K562 (cell line): ENCODE data around the gene LSM4.

Experiments
- BCL6 ChIP-seq: fragments of 250-450 bp; sonication (Bioruptor Pico); IDR thresholded peaks from 2 replicates; pipeline ENCODE4 v1.4.0; 2020
- BRCA1 ChIP-seq, 2 experiments: fragments of 450-650 bp in 1 of 2; sonication (generic) in 1 of 2; formaldehyde crosslinking in 1 of 2; IDR thresholded peaks; 2 replicates each; pipeline versions ENCODE4 v1.5.0 to v1.6.1; 2017 to 2020; ENCODE audit warnings: mild to moderate bottlenecking in 1 of 2, missing genetic modification reagents in 1 of 2
- CTBP1 ChIP-seq: fragments of 450-650 bp; IDR thresholded peaks from 2 replicates; pipeline ENCODE4 v1.6.1; 2016; ENCODE audit warnings: borderline replicate concordance
- EP300 ChIP-seq: IDR thresholded peaks from 2 replicates; pipeline ENCODE4 v1.6.1; 2012; ENCODE audit warnings: low read length, improper control_type of control experiment
- EZH2 ChIP-seq: IDR thresholded peaks from 2 replicates; pipeline ENCODE4 v1.6.1; 2012; ENCODE audit warnings: low read depth, mild to moderate bottlenecking, inconsistent platforms, low read length, borderline replicate concordance
- NR2C1 ChIP-seq, 2 experiments: fragments of 450-650 bp; IDR thresholded peaks; 2 replicates each; pipeline ENCODE4 v1.6.1; 2017; ENCODE audit warnings: mild to moderate bottlenecking in 2 of 2, antibody characterized with exemption in 1 of 2, inconsistent platforms in 1 of 2, missing compliant biosample characterization in 1 of 2, missing genetic modification characterization in 1 of 2
- SP2 ChIP-seq: IDR thresholded peaks from 2 replicates; pipeline ENCODE4 v1.6.1; 2011; ENCODE audit warnings: mild to moderate bottlenecking, low read depth, low read length, moderate library complexity; ENCODE audit not compliant: poor library complexity, severe bottlenecking; ENCODE audit errors: extremely low read depth
- YBX1 ChIP-seq: fragments of 450-650 bp; IDR thresholded peaks from 2 replicates; pipeline ENCODE4 v1.7.1; 2016; ENCODE audit warnings: mild to moderate bottlenecking
- TF ChIP-seq, protein P1 (sequence below), 3 experiments: IDR thresholded peaks in 2 of 3; conservative IDR thresholded peaks in 1 of 3; 2 replicates each; pipeline ENCODE4 v1.5.1; 2011 to 2012; ENCODE audit warnings: low read length in 3 of 3, mild to moderate bottlenecking in 3 of 3, control low read depth in 2 of 3, improper control_type of control experiment in 1 of 3, inconsistent platforms in 1 of 3, low read depth in 1 of 3, mixed read lengths in 1 of 3, moderate library complexity in 1 of 3; ENCODE audit not compliant: insufficient read depth in 2 of 3
- TF ChIP-seq, protein P2 (sequence below): sonication (generic); formaldehyde crosslinking; IDR thresholded peaks from 2 replicates; pipeline ENCODE4 v1.8.1; 2023; ENCODE audit warnings: mild to moderate bottlenecking, missing genetic modification reagents
- TF ChIP-seq, protein P3 (sequence below): sonication (generic); formaldehyde crosslinking; IDR thresholded peaks from 2 replicates; pipeline ENCODE4 v1.9.0; 2022; ENCODE audit warnings: mild to moderate bottlenecking, missing genetic modification reagents
- TF ChIP-seq, protein P4 (sequence below): sonication (generic); formaldehyde crosslinking; IDR thresholded peaks from 2 replicates; pipeline ENCODE4 v1.8.1; 2023; ENCODE audit warnings: mild to moderate bottlenecking, missing genetic modification reagents
- TF ChIP-seq, protein P5 (sequence below): fragments of 450-650 bp; formaldehyde crosslinking; IDR thresholded peaks from 2 replicates; pipeline ENCODE4 v1.4.0; 2022; ENCODE audit warnings: missing genetic modification characterization
- TF ChIP-seq, protein P6 (sequence below): fragments of 250-450 bp; sonication (Bioruptor Pico); IDR thresholded peaks from 2 replicates; pipeline ENCODE4 v1.8.0; 2021; ENCODE audit warnings: borderline replicate concordance, mild to moderate bottlenecking, moderate library complexity; ENCODE audit not compliant: poor library complexity, severe bottlenecking

DNA sequence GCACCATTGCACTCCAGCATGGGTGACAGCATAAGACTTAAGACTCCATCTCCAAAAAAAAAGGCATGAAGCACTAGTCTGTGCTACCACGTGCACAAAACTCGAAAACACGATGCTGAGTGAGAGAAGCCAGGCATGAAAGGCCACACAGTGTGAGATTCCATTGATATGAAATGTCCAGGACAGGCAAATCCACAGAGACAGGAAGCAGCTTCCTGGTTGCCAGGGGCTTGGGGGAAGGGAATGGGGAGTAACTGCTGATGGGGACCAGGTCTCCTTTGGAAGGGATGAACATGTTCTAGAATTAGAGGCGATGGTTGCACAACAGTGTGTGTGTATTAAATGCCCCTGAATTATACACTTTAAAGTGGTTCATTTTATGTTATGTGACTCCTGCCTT lies 25.6 kb downstream of the LSM4 start:
- TF ChIP-seq BRCA1 (IDR thresholded peaks at IDR 0.05) (no peak), BRCA1 (CRISPR knock-in tag; IDR thresholded peaks at IDR 0.05) (no peak), BCL6 (CRISPR knock-in tag) (no peak), NR2C1 (IDR thresholded peaks at IDR 0.05) (no peak), NR2C1 (tag; IDR thresholded peaks at IDR 0.05) (no peak), YBX1 (no peak), EZH2 (no peak), EP300 (no peak), SP2 (no peak), CTBP1 (no peak)
- TF ChIP-seq, protein P1, sequence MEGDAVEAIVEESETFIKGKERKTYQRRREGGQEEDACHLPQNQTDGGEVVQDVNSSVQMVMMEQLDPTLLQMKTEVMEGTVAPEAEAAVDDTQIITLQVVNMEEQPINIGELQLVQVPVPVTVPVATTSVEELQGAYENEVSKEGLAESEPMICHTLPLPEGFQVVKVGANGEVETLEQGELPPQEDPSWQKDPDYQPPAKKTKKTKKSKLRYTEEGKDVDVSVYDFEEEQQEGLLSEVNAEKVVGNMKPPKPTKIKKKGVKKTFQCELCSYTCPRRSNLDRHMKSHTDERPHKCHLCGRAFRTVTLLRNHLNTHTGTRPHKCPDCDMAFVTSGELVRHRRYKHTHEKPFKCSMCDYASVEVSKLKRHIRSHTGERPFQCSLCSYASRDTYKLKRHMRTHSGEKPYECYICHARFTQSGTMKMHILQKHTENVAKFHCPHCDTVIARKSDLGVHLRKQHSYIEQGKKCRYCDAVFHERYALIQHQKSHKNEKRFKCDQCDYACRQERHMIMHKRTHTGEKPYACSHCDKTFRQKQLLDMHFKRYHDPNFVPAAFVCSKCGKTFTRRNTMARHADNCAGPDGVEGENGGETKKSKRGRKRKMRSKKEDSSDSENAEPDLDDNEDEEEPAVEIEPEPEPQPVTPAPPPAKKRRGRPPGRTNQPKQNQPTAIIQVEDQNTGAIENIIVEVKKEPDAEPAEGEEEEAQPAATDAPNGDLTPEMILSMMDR (IDR thresholded peaks at IDR 0.05 in 2 of 3, conservative IDR thresholded peaks at IDR 0.05 in 1 of 3; ENCODE audit: insufficient read depth in 2 of 3, low read depth in 1 of 3, low read length in 3 of 3), result no peak
- TF ChIP-seq, protein P2, sequence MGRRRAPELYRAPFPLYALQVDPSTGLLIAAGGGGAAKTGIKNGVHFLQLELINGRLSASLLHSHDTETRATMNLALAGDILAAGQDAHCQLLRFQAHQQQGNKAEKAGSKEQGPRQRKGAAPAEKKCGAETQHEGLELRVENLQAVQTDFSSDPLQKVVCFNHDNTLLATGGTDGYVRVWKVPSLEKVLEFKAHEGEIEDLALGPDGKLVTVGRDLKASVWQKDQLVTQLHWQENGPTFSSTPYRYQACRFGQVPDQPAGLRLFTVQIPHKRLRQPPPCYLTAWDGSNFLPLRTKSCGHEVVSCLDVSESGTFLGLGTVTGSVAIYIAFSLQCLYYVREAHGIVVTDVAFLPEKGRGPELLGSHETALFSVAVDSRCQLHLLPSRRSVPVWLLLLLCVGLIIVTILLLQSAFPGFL, result no peak
- TF ChIP-seq, protein P3, sequence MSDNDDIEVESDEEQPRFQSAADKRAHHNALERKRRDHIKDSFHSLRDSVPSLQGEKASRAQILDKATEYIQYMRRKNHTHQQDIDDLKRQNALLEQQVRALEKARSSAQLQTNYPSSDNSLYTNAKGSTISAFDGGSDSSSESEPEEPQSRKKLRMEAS (CRISPR knock-in tag), result no peak
- TF ChIP-seq, protein P4, sequence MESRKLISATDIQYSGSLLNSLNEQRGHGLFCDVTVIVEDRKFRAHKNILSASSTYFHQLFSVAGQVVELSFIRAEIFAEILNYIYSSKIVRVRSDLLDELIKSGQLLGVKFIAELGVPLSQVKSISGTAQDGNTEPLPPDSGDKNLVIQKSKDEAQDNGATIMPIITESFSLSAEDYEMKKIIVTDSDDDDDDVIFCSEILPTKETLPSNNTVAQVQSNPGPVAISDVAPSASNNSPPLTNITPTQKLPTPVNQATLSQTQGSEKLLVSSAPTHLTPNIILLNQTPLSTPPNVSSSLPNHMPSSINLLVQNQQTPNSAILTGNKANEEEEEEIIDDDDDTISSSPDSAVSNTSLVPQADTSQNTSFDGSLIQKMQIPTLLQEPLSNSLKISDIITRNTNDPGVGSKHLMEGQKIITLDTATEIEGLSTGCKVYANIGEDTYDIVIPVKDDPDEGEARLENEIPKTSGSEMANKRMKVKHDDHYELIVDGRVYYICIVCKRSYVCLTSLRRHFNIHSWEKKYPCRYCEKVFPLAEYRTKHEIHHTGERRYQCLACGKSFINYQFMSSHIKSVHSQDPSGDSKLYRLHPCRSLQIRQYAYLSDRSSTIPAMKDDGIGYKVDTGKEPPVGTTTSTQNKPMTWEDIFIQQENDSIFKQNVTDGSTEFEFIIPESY (CRISPR knock-in tag), result no peak
- TF ChIP-seq, protein P5, sequence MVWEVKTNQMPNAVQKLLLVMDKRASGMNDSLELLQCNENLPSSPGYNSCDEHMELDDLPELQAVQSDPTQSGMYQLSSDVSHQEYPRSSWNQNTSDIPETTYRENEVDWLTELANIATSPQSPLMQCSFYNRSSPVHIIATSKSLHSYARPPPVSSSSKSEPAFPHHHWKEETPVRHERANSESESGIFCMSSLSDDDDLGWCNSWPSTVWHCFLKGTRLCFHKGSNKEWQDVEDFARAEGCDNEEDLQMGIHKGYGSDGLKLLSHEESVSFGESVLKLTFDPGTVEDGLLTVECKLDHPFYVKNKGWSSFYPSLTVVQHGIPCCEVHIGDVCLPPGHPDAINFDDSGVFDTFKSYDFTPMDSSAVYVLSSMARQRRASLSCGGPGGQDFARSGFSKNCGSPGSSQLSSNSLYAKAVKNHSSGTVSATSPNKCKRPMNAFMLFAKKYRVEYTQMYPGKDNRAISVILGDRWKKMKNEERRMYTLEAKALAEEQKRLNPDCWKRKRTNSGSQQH (CRISPR knock-in tag), result no peak
- TF ChIP-seq, protein P6, sequence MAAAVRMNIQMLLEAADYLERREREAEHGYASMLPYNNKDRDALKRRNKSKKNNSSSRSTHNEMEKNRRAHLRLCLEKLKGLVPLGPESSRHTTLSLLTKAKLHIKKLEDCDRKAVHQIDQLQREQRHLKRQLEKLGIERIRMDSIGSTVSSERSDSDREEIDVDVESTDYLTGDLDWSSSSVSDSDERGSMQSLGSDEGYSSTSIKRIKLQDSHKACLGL (CRISPR knock-in tag), result no peak
